AG04449 (cell line): Measurements from ENCODE around the gene TBC1D10A.

Source experiments
- CTCF ChIA-PET: fragments of 350-600 bp; formaldehyde crosslinking; extraction: SDS; loops from one replicate; lab custom pipeline; 2021; ENCODE audit warnings: antibody characterized with exemption; lab: Yijun Ruan, JAX
- POLR2A ChIA-PET: fragments of 400-600, 350-600 bp; formaldehyde crosslinking; extraction: SDS; loops from one replicate; lab custom pipeline; 2020; ENCODE audit warnings: antibody characterized with exemption, inconsistent platforms; lab: Yijun Ruan, JAX
- DNase-seq: peaks from one replicate; pipeline ENCODE4 v3.0.0-alpha.2; 2010; ENCODE audit warnings: low read depth, low spot score
- H3K4me3 ChIP-seq: 2 replicates; pipeline ENCODE4 v1.5.1; 2011; ENCODE audit warnings: low read depth, mild to moderate bottlenecking, control low read depth, low read length
- TF ChIP-seq, protein P1 (sequence below): IDR thresholded peaks from one replicate; pipeline ENCODE4 v1.5.1; 2011; ENCODE audit warnings: mild to moderate bottlenecking, moderate library complexity, low read length, control low read depth, inconsistent platforms; ENCODE audit not compliant: insufficient read depth; ENCODE audit errors: missing control alignments

TBC1D10A gene

DNA sequence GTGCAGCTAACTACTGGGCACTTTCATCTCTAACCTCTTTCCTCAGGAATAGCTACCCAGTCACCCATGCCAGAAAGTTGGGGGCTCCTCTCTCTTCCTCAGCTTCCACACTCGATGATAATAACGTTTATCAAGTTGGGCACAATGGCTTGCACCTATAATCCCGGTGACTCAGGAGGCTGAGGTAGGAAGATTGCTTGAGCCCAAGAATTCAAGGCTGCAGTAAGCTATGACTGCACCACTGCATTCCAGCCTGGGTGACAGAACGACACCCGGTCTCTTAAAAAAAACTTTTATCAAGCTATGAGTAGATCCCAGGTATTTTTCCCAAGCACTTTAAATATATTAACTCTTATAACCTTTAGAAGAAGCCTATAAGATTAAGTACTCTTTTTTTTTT is 27.9 kb upstream of the TBC1D10A start:
- POLR2A ChIA-PET: interaction anchor here (0.6 kb wide), 3 partner anchors 11 to 712 kb away, joined by 3 read pairs; no protein-coding TSS in a partner anchor
- CTCF ChIA-PET: interaction anchor here (0.9 to 3.3 kb wide), 5 partner anchors 66 to 246 kb away, joined by 3 to 12 read pairs (median 5); partner anchors contain the start of gene CASTOR1
- H3K4me3 ChIP-seq: no peak overlapping the region
- TF ChIP-seq, protein P1, sequence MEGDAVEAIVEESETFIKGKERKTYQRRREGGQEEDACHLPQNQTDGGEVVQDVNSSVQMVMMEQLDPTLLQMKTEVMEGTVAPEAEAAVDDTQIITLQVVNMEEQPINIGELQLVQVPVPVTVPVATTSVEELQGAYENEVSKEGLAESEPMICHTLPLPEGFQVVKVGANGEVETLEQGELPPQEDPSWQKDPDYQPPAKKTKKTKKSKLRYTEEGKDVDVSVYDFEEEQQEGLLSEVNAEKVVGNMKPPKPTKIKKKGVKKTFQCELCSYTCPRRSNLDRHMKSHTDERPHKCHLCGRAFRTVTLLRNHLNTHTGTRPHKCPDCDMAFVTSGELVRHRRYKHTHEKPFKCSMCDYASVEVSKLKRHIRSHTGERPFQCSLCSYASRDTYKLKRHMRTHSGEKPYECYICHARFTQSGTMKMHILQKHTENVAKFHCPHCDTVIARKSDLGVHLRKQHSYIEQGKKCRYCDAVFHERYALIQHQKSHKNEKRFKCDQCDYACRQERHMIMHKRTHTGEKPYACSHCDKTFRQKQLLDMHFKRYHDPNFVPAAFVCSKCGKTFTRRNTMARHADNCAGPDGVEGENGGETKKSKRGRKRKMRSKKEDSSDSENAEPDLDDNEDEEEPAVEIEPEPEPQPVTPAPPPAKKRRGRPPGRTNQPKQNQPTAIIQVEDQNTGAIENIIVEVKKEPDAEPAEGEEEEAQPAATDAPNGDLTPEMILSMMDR: no peak
- DNase-seq: no peak

DNA sequence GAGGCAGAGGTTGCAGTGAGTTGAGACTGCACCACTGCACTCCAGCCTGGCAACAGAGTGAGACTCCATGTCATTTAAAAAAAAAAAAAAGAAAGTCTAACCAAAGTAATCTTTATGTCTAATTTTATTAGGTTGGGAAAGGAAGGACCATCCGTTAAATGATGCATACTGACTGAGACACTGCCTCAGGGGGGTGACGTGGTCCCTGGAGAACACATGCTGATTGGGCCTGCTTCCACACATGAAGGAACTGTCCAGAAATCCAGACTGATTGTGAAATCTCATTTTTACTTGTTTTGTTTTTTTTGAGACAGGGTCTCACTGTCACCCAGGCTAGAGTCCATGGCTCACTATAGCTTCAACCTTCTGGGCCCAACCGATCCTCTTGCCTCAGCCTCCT is 24.5 kb upstream of the TBC1D10A start:
- no peak for DNase-seq

DNA sequence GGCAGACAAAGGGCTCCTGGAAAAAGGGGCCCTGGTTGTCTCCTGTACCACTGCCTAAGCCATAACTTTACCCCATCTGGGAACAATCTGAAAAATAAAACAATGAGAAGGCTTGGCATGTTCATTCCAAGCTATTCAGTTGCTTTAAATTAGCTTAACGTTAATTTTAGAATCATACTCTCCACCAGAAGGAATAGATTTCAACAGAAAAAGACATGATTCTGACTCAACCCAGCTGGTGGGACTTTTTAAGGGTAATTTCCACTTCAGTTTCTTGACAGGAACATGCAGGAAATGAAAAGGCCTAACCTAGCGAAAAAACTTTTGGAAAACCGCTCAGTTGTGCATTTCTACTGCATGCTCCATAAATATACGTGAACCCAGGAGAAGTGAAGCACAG is 22.1 kb upstream of the TBC1D10A start:
- no peak overlapping the region for H3K4me3 ChIP-seq
- CTCF ChIA-PET: no interaction called here
- POLR2A ChIA-PET: interaction anchor here (0.6 to 1.5 kb wide), 2 partner anchors 8 to 93 kb away, joined by 5 to 6 read pairs; partner anchors contain the start of genes CCDC157 and SF3A1
- TF ChIP-seq, protein P1: no peak
- no peak for DNase-seq

More for the DNA sequence above, 24.5 kb upstream of the TBC1D10A start:
- POLR2A ChIA-PET: no interaction called here
- CTCF ChIA-PET: no interaction called here
- no peak overlapping the region for H3K4me3 ChIP-seq
- TF ChIP-seq, protein P1: no peak

DNA sequence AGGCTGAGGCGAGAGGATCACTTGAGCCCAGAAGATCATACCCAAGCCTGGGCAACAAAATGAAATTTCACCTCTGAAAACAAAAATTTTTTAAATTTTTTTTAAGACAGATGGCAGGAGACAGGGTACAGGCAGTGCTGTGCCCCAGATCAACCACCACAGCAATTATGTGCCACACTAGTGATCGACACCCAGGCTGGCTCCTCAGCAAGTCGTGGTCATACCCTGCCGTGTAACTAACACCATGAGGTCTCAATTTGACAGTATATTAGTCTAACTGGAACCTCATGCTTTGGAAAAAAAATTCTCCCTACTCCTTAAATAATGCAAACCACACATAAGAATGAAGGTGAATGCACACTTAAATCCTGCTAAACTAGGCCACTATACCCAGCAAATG is 21.7 kb upstream of the TBC1D10A start:
- CTCF ChIA-PET: interaction anchor here (1.0 kb wide), 1 partner anchor 61 kb away, joined by 3 read pairs; no protein-coding TSS in a partner anchor
- no peak for DNase-seq
- TF ChIP-seq, protein P1: no peak

DNA sequence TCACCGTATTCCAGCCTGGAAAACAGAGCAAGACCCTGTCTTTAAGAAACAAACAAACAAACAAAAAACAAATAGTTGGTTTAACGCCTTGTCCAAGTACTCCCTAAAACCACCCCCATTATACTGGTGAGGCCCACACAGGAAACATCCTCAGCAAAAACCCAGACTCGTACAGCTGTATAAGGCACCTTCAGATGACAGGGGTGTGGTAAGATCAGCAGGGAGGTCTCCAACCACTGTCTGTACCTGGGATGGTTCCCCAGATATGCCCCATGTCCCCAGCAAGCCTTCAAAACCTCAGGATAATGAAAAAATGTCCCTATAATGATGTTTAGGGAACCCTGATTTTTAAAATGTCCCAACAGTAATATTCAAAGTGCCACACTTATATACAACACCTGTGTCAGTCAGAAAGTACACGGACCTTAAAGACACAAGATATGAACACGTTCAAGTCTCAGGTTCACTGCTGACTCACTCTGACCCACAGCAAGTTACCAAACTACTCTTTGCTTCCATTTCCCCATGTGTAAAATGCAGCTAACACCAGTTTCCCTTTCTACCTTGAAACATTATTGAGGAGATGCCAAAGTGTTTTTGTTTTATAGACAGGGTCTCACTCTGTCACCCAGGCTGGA is 20.6 kb upstream of the TBC1D10A start:
- H3K4me3 ChIP-seq: no peak overlapping the region
- no peak for DNase-seq
- TF ChIP-seq, protein P1: no peak
- ChIA-PET POLR2A (interaction anchor here (0.6 to 1.5 kb wide), 2 partner anchors 9 to 59 kb away, joined by 3 to 6 read pairs; partner anchors contain the start of genes CCDC157 and SF3A1), CTCF (interaction anchor here (1.0 kb wide), 2 partner anchors 12 to 60 kb away, joined by 3 read pairs; no protein-coding TSS in a partner anchor)

More for the DNA sequence above, 21.7 kb upstream of the TBC1D10A start:
- no peak overlapping the region for H3K4me3 ChIP-seq
- POLR2A ChIA-PET: interaction anchor here (0.6 to 1.5 kb wide), 3 partner anchors 8 to 93 kb away, joined by 3 to 6 read pairs (median 5); partner anchors contain the start of genes CCDC157 and SF3A1
